NCI-H2196 treated with DMSO at 0.1 percent for 48 hours (cell line): ENCODE measurements around the gene AP4B1.

Source experiments
- DNase-seq: peaks from one replicate; lab custom pipeline; 2025; ENCODE audit not compliant: unreplicated experiment; lab: John Stamatoyannopoulos, UW

The AP4B1 gene

DNA sequence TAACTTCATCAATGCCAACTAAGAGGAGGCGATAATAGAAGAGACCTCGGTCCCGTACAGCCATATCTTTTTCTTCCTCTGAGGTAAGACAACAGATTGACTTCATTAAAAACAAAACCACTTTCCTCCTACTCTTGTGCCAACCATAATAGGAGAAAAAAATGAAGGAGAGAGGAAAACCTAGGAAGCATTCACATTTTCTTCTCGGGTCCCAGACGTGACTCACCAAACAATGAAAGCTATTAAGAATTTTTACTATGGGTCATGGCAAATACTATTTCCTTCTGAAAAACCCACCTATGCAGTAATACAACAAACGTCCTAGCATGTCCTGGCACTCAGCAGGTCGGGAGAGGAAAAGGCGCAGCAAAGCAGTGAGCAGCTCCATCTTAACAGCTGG is 8.6 kb downstream of the AP4B1 start:
- no peak for DNase-seq

DNA sequence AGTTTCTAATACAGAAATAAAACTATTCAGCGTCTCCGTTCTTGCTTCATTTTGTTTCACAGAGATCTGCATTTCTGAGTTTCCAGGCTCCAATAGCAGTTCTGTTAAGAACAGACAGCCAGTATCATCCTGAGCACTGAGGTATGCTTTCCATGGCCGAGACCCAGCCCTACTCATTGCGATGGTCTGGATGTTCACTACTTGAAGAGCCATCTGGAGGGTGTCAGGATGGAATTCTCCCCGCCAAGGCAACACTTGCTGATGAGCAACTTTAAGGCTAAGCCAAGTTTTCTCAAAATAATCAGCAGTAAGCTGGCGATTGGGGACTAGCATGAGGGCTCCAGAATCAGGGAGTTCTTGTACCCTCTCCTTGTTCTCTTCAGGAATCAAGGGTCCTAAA is 9.5 kb downstream of the AP4B1 start:
- no peak for DNase-seq

DNA sequence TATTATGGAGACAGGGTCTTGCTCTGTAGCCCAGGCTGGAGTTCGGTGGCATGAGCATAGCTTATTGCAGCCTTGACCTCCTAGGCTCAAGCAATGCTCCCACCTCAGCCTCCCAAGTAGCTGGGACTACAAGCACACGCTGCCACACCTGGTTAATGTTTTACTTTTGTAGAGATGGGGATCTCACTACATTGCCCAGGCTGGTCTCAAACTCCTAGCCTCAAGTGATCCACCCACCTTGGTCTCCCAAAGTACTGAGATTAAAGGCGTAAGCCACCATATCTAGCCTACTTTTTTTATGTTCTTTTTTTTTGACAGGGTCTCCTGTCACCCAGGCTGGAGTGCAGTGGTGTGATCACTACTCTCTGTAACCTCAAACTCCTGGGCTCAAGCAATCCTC is 11.3 kb downstream of the AP4B1 start:
- DNase-seq = no peak

DNA sequence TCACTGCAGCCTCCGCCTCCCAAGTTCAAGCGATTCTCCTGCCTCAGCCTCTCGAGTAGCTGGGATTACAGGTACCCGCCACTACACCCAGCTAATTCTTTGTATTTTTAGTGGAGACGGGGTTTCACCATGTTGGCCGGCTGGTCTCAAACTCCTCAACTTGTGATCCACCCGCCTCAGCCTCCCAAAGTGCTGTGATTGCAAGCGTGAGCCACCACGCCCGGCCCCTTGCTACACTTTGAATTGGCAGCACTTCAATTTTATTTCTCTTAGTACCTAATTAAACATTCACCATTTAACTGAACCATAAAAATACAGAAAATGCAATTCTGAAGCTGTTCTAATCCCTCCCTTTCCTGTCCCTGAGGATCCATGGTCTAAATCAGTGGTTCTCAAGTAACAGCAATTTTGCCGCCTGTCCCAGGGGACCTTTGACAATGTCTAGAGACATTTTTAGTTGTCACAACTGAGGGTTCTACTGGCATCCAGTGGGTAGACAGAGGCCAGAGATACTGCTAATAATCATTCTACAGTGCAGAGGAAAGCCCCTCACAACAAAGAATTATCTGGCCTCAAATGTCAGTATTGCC is 12.9 kb downstream of the AP4B1 start:
- no peak for DNase-seq

GRCh38 chr1:113890816-113891215 is 13.8 kb downstream of the AP4B1 start:
- no peak for DNase-seq

- DNase-seq = no peak
These were observed 17.0 kb downstream of the AP4B1 start, which contains the start of gene BCL2L15 for GRCh38 chr1:113887402-113888175. Gene BCL2L15 (minus strand): TSS chr1:113887581. CDS start chr1:113887375, 206 bp downstream.

DNA sequence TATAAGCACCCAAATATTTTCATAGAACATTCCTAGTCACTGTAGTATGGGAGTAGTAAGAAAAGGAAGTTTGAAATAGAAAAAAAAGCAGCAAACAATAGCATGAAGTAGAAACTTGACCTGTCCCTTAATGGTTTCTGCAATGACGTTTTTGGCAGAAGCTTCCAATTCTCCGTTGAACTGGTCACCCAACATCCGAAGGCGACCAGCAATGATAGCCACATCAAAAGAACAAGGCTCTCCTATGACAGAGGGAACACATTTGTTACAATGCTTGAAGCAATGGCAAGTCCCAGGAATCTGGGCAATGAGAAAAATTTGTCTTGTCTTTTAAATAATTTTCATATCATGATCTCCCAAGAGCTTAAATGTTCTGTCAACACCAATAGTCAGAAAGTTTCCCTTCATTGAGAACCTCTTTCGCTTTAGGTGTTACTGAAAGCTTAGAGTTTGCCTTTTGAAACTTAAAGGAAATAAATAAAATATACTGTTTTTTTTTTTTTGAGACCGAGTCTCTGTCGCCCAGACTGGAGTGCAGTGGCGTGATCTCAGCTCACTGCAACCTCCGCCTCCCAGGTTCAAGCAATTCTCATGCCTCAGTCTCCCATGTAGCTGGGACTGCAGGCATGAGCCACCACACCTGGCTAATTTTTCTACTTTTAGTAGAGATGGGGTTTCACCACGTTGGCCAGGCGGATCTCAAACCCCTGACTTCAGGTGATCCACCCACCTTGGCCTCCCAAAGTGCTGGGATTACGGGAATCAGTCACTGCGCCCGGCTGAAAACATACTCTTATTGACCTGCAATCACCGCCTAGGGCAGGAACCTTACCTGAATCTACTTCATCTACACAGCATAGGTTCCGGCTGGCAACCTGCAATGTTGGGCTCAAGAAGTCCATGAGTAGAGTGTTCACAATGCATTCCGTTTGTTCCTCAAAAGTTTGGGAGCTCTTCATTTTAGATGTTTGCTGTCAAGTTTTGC is 17.9 kb downstream of the AP4B1 start:
- no peak for DNase-seq

GRCh38 chr1:113881661-113882060 is 22.9 kb downstream of the AP4B1 start:
- DNase-seq = no peak

DNA sequence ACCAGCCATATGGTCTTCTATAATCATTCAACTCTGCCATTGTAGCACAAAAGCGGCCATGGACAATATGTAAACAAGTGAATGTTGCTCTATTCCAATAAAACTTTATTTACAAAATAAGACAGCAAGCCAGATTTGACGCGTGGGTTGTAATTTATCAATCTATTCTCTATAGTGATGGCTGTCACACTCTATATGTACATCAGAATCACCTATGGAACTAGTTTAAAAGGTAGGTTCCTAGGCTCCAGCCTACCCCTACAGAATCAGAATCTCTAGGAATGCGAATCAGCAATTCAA is 24.9 kb downstream of the AP4B1 start:
- DNase-seq = no peak

DNA sequence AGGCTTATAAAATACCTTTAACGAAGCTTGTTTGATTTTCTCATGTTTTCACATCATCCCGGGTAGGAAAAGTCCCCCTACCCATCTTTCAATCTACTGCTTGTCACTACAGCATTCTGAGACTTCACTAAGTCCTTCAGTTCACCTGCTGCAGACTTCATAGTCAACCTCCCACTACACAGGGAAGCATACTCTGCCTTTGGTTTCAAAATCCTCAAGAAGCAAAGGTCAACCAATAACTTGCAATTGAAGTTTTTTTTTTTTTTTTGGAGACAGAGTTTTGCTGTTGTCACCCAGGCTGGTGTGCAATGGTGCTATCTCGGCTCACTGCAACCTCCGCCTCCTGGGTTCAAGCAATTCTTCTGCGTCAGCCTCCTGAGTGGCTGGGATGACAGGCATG is 28.4 kb downstream of the AP4B1 start:
- DNase-seq = no peak

GRCh38 chr1:113875714-113876113 is 28.9 kb downstream of the AP4B1 start:
- no peak for DNase-seq

- DNase-seq = no peak
These were observed 30.4 kb downstream of the AP4B1 start for GRCh38 chr1:113874012-113874879.

DNA sequence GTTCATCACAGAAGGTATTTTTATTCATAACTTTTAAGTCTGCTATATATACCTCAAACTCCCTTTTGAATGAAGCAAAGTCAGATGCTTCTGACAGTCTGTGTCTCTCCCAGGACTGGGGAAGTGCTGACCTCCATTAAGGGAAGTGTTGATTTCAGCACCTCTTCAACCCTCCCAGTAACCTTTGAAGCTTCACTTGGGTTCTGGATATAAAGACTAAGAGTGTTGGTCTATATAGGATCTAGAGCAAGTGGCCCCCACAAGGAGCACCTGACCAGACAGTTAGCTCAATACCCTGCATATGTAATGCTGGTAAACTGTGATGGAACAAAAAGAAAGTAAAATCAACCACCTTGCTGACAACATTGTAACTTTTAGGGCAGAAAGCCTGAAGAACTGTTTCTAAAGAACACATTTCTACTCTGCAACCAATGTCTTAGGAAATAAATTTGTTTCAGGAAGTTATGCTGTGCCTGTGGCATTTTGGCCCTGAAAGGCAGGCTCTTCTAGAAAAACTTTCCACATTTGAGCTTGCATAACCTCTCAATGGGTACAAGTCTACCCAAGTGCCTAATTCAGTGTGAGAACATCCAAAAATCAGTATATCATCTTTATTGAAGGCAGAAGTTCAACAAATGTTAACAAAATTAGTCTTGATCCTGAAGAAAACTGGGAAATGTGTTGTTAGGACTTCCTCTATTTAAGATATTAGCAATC is 32.2 kb downstream of the AP4B1 start:
- DNase-seq = no peak

DNA sequence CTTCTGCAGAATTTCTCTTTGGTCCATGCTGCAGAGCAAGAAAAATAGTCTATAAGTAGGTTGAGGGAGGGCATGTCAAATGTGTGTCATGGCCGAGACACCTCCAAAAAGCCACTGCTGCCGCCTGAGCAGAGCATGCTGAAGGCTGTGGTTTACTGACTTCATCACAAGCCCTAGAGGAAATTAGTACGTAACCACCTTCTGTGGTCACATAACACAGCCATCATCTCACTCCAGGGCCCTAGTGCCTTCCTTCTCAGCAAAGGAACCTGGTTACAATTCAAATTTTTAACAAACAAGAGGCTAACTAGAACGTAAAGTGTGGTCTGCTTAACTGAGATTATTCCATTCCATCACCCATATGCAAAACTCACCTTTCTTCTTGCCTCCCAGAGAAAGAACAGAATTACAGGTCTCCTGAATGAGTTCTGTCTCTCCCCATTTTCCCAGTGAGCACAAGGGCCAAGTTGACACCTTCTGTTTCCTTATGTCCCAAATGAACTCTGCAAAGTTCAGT is 32.9 kb downstream of the AP4B1 start, which contains the start of gene PTPN22:
Gene PTPN22, minus strand, starts transcription at position 116 of the 517 bp plus-strand sequence.
- DNase-seq = no peak

- DNase-seq = no peak
These were observed 33.8 kb downstream of the AP4B1 start for GRCh38 chr1:113870778-113871177.

DNA sequence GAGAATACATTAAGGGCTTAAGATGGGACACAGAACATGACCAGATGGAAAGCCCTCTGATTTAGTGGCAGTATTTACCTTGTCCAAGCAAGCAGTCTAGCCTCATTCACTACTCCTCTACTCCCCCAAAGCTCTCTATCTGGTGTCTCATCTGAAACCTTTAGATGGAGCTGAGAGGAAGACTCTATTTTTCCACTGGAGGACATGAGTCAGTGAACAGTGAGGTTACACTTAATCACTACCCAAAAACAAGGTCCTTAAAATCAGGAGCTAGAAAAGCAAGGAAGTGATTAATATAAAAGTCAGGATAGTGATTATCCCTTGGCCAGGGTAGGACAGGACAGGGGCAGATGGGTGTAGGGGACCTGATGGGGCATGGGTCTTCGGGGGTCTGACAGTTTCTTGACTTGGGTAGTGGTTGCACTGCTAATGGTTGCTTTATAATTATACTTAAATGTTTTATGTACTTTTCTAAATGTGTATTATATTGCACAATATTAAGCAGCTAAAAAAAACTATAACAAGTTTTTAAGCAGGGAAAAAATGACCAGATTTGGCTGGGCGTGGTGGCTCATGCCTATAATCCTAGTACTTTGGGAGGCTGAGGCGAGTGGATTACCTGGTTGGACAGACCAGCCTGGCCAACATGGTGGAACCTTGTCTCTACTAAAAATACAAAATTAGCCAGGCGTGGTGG is 36.1 kb downstream of the AP4B1 start:
- no peak for DNase-seq

DNA sequence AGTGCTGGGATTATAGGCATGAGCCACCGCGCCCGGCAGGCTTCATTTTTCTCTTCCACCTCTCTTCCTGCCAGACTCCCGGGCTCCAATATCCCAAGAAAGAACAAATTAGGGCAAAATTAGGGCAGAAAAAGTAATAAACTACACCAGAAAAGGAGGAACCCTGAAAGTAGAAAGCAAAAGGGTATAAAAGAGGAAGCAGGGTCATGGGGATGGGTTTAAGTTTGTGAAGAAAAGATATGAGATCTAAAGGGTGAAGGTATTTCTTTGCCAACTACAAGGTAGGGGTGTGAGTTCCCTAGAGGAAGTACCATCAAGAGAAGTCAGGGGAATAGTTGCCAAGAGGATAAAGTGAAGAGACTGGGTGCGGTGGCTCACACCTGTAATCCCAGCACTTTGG is 43.0 kb downstream of the AP4B1 start:
- no peak for DNase-seq

DNA sequence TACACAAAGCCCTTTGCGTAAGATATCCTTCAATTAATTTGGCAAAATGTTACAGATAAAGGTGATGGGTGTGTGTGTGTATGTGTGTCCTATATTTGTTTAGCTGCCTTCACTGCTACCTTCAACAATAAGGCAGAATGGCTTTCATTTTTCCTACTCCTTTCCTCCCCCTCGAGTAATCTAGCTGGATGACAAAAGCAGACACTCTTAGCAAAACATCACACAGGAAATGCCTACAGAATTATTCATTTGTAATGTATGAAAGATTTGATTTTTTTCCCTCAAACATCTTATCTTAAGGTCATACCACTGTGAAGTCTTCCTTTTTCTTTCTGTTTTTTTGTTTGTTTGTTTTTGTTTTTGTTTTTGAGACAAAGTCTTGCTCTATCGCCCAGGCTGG is 43.7 kb downstream of the AP4B1 start:
- DNase-seq = no peak

- no peak for DNase-seq
These were observed 45.0 kb downstream of the AP4B1 start for GRCh38 chr1:113859478-113860175.
